Measurements from ENCODE around the gene RNF213.

RNF213 gene

GRCh38 chr17:80363120-80363515 is 102.5 kb downstream of the RNF213 start:
- no peak for TF ChIP-seq CTCF (IDR thresholded peaks at IDR 0.05; ENCODE audit: low read length, missing control alignments)
- no peak overlapping the region for H3K4me3 ChIP-seq (replicated peaks; ENCODE audit: low read depth, low read length)
- no peak for DNase-seq (ENCODE audit: low read depth)

GRCh38 chr17:80363518-80364090 is 103.0 kb downstream of the RNF213 start:
- no peak for DNase-seq (ENCODE audit: low read depth)
- H3K4me3 ChIP-seq (replicated peaks; ENCODE audit: low read depth, low read length), result no peak overlapping the region
- no peak for TF ChIP-seq CTCF (IDR thresholded peaks at IDR 0.05; ENCODE audit: low read length, missing control alignments)

GRCh38 chr17:80364091-80364691 is 103.5 kb downstream of the RNF213 start:
- TF ChIP-seq CTCF (IDR thresholded peaks at IDR 0.05; ENCODE audit: low read length, missing control alignments), result peak; percentile 20
- no peak overlapping the region for H3K4me3 ChIP-seq (replicated peaks; ENCODE audit: low read depth, low read length)
- no peak for DNase-seq (ENCODE audit: low read depth)

- DNase-seq (ENCODE audit: low read depth), result no peak
- no peak for TF ChIP-seq CTCF (IDR thresholded peaks at IDR 0.05; ENCODE audit: low read length, missing control alignments)
- no peak overlapping the region for H3K4me3 ChIP-seq (replicated peaks; ENCODE audit: low read depth, low read length)
Measured at GRCh38 chr17:80365001-80365965, 104.6 kb downstream of the RNF213 start.

GRCh38 chr17:80365983-80366382 is 105.3 kb downstream of the RNF213 start:
- no peak for DNase-seq (ENCODE audit: low read depth)
- H3K4me3 ChIP-seq (replicated peaks; ENCODE audit: low read depth, low read length), result no peak overlapping the region
- TF ChIP-seq CTCF (IDR thresholded peaks at IDR 0.05; ENCODE audit: low read length, missing control alignments), result no peak

- no peak for TF ChIP-seq CTCF (IDR thresholded peaks at IDR 0.05; ENCODE audit: low read length, missing control alignments)
- no peak overlapping the region for H3K4me3 ChIP-seq (replicated peaks; ENCODE audit: low read depth, low read length)
- DNase-seq (ENCODE audit: low read depth), result no peak
Measured at GRCh38 chr17:80367503-80367902, 106.9 kb downstream of the RNF213 start.
